Measurements from ENCODE around the gene MT3.

DNA sequence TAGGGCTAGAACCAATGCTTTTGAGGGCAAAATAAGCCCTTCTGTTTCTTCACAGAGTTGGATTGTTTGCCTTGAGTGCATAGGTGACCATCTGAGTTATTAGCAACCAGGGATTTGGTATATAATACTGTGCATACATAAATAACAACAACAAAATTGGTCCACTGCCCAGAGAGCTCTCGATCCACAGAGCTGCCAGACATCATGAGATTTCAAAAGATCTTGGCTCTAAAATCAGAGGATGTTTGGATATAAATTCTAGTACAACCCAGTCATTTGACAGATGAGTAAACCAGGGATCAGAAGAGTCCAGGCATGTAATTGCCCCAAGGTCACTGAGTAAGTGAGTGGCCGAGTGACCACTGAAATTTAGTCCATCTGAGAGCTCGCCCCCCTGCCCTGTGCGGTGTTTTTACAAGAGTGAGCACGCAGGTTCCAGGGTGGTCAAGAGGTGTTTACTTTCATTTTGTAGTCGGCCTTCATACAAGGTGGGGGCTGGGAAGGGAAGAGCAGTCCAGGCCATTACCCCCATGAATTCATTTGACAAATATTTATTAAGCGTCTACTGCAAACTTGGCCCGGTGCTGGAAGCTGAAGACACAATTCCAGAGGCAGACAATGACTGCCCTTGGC lies 17.3 kb downstream of the MT3 start:
- TF ChIP-seq, protein P1, sequence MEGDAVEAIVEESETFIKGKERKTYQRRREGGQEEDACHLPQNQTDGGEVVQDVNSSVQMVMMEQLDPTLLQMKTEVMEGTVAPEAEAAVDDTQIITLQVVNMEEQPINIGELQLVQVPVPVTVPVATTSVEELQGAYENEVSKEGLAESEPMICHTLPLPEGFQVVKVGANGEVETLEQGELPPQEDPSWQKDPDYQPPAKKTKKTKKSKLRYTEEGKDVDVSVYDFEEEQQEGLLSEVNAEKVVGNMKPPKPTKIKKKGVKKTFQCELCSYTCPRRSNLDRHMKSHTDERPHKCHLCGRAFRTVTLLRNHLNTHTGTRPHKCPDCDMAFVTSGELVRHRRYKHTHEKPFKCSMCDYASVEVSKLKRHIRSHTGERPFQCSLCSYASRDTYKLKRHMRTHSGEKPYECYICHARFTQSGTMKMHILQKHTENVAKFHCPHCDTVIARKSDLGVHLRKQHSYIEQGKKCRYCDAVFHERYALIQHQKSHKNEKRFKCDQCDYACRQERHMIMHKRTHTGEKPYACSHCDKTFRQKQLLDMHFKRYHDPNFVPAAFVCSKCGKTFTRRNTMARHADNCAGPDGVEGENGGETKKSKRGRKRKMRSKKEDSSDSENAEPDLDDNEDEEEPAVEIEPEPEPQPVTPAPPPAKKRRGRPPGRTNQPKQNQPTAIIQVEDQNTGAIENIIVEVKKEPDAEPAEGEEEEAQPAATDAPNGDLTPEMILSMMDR (IDR thresholded peaks at IDR 0.05) = no peak
- no peak for TF ChIP-seq POLR2A (IDR thresholded peaks at IDR 0.05)

Data from Peyer's patch (tissue), 4 donors.